H9 (cell line): ENCODE data around the gene PARD3. TPM values are rescaled to one million over a fixed set of nuclear protein-coding genes. Genes with fewer than 3 reads are reported as not detected.

Experiments used
- DNase-seq: peaks from one replicate; pipeline ENCODE4 v3.0.0-alpha.2; 2017
- H2AFZ ChIP-seq: one replicate; pipeline ENCODE4 v1.6.1; 2013; ENCODE audit warnings: mild to moderate bottlenecking, low read length, control low read depth, moderate library complexity
- H2AK5ac ChIP-seq: 2 replicates; pipeline ENCODE4 v1.6.1; 2013; ENCODE audit warnings: low read length, control low read depth, mixed read lengths; ENCODE audit not compliant: insufficient read length
- H2BK120ac ChIP-seq: one replicate; pipeline ENCODE4 v1.6.1; 2013; ENCODE audit warnings: low read depth, mild to moderate bottlenecking, low read length, control low read depth, inconsistent platforms; ENCODE audit not compliant: poor library complexity, severe bottlenecking
- H2BK12ac ChIP-seq: 2 replicates; pipeline ENCODE4 v1.6.1; 2013; ENCODE audit warnings: low read length, control low read depth, mixed read lengths, low read depth; ENCODE audit not compliant: insufficient read length
- H2BK15ac ChIP-seq: 2 replicates; pipeline ENCODE4 v1.6.1; 2013; ENCODE audit warnings: low read depth, low read length, control low read depth
- H2BK20ac ChIP-seq: one replicate; pipeline ENCODE4 v1.6.1; 2013; ENCODE audit warnings: low read depth, mild to moderate bottlenecking, low read length, control low read depth, inconsistent platforms; ENCODE audit not compliant: poor library complexity, severe bottlenecking
- H2BK5ac ChIP-seq: 2 replicates; pipeline ENCODE4 v1.6.1; 2013; ENCODE audit warnings: low read length, control low read depth, mixed read lengths; ENCODE audit not compliant: insufficient read length
- H3K14ac ChIP-seq: 2 replicates; pipeline ENCODE4 v1.6.1; 2013; ENCODE audit warnings: low read length, control low read depth; ENCODE audit not compliant: insufficient read depth
- H3K18ac ChIP-seq: 2 replicates; pipeline ENCODE4 v1.6.1; 2013; ENCODE audit warnings: low read depth, mild to moderate bottlenecking, mixed read lengths, low read length, control low read depth; ENCODE audit not compliant: insufficient read length
- H3K23ac ChIP-seq: 2 replicates; pipeline ENCODE4 v1.6.1; 2013; ENCODE audit warnings: low read length, control low read depth, mixed read lengths, low read depth; ENCODE audit not compliant: insufficient read length
- H3K23me2 ChIP-seq: 2 replicates; pipeline ENCODE4 v1.6.1; 2013; ENCODE audit warnings: low read depth, mild to moderate bottlenecking, mixed read lengths, low read length, control low read depth; ENCODE audit not compliant: insufficient read length, poor library complexity, severe bottlenecking
- H3K27ac ChIP-seq: 2 replicates; pipeline ENCODE4 v1.5.1; 2013; ENCODE audit warnings: low read length, control low read depth, mixed read lengths, low read depth; ENCODE audit not compliant: insufficient read length
- H3K27me3 ChIP-seq: 2 replicates; pipeline ENCODE4 v1.6.1; 2013; ENCODE audit warnings: low read length, control low read depth, inconsistent platforms; ENCODE audit not compliant: insufficient read depth
- H3K4ac ChIP-seq: 2 replicates; pipeline ENCODE4 v1.6.1; 2013; ENCODE audit warnings: low read depth, mild to moderate bottlenecking, control low read depth, inconsistent platforms, low read length, moderate library complexity
- H3K4me1 ChIP-seq: 2 replicates; pipeline ENCODE4 v1.6.1; 2013; ENCODE audit warnings: low read length, control low read depth, inconsistent platforms; ENCODE audit not compliant: insufficient read depth
- H3K4me2 ChIP-seq: 2 replicates; pipeline ENCODE4 v1.6.1; 2013; ENCODE audit warnings: low read length, control low read depth, mixed read lengths; ENCODE audit not compliant: insufficient read length, insufficient read depth
- H3K56ac ChIP-seq: 2 replicates; pipeline ENCODE4 v1.6.1; 2013; ENCODE audit warnings: low read depth, mild to moderate bottlenecking, mixed read lengths, low read length, control low read depth; ENCODE audit not compliant: insufficient read length
- H3K79me1 ChIP-seq: 2 replicates; pipeline ENCODE4 v1.6.1; 2013; ENCODE audit warnings: low read depth, mild to moderate bottlenecking, moderate library complexity, low read length, control low read depth, inconsistent platforms; ENCODE audit not compliant: insufficient read depth, poor library complexity, severe bottlenecking
- H3K79me2 ChIP-seq: 2 replicates; pipeline ENCODE4 v1.6.1; 2013; ENCODE audit warnings: low read length, control low read depth, inconsistent platforms; ENCODE audit not compliant: insufficient read depth
- H3K9ac ChIP-seq: 2 replicates; pipeline ENCODE4 v1.6.1; 2013; ENCODE audit warnings: low read length, control low read depth, mixed read lengths; ENCODE audit not compliant: insufficient read length; ENCODE audit errors: extremely low read depth
- H3K9me3 ChIP-seq: one replicate; pipeline ENCODE4 v1.6.1; 2013; ENCODE audit warnings: low read depth, low read length, inconsistent platforms; ENCODE audit not compliant: control insufficient read depth
- H3T11ph ChIP-seq: one replicate; pipeline ENCODE4 v1.6.1; 2013; ENCODE audit warnings: mild to moderate bottlenecking, low read length, control low read depth, inconsistent platforms
- H4K20me1 ChIP-seq: one replicate; pipeline ENCODE4 v1.6.1; 2013; ENCODE audit not compliant: control insufficient read depth, insufficient read length, insufficient read depth
- H4K5ac ChIP-seq: 2 replicates; pipeline ENCODE4 v1.6.1; 2013; ENCODE audit warnings: low read depth, mild to moderate bottlenecking, mixed read lengths, low read length, control low read depth; ENCODE audit not compliant: insufficient read length
- H4K8ac ChIP-seq: replicated peaks from 2 replicates; pipeline ENCODE4 v1.6.1; 2013; ENCODE audit warnings: low read length, control low read depth, mixed read lengths, low read depth; ENCODE audit not compliant: insufficient read length
- H4K91ac ChIP-seq: 2 replicates; pipeline ENCODE4 v1.6.1; 2013; ENCODE audit warnings: low read depth, mild to moderate bottlenecking, moderate library complexity, mixed read lengths, low read length, control low read depth; ENCODE audit not compliant: insufficient read length
- H3K27ac Mint-ChIP-seq, 3 experiments: 2 replicates in 2 of 3; 3 replicates in 1 of 3; pipeline ENCODE4 v1.8.0; 2020 to 2021; ENCODE audit warnings: mixed read lengths in 3 of 3, mild to moderate bottlenecking in 1 of 3, moderate library complexity in 1 of 3
- H3K27me3 Mint-ChIP-seq: 2 replicates; pipeline ENCODE4 v1.8.0; 2021; ENCODE audit warnings: low read depth, mild to moderate bottlenecking, moderate library complexity, mixed read lengths
- H3K36me3 Mint-ChIP-seq, 3 experiments: 2 replicates in 2 of 3; 3 replicates in 1 of 3; pipeline ENCODE4 v1.8.0; 2020 to 2021; ENCODE audit warnings: low read depth in 3 of 3, mixed read lengths in 3 of 3; ENCODE audit not compliant: insufficient read depth in 1 of 3
- H3K4me1 Mint-ChIP-seq, 2 experiments: 2 replicates each; pipeline ENCODE4 v1.8.0; 2020; ENCODE audit warnings: mixed read lengths in 2 of 2
- H3K4me3 Mint-ChIP-seq, 2 experiments: 2 replicates in 1 of 2; 3 replicates in 1 of 2; pipeline ENCODE4 v1.8.0; 2020 to 2021; ENCODE audit warnings: mild to moderate bottlenecking in 2 of 2, mixed read lengths in 2 of 2, moderate library complexity in 1 of 2
- H3K9me3 Mint-ChIP-seq, 2 experiments: 2 replicates in 1 of 2; 3 replicates in 1 of 2; pipeline ENCODE4 v1.8.0; 2020; ENCODE audit warnings: mild to moderate bottlenecking in 2 of 2, mixed read lengths in 2 of 2, moderate library complexity in 1 of 2
- WGBS: extraction: QIAGEN DNeasy Blood & Tissue Kit; methylation state at CpG from one replicate; pipeline ENCODE4 v1.1.7; 2013; ENCODE audit warnings: missing lambda C conversion rate, low lambda C conversion rate, mixed read lengths; ENCODE audit not compliant: insufficient read length; ENCODE audit errors: extremely low coverage; 5-methylcytosine and 5-hydroxymethylcytosine counted together
- total RNA-seq: library from RNA; stranded (reverse); gene quantifications from 2 replicates; pipeline ENCODE4 v1.2.1, GENCODE V29; 2021
- TF ChIP-seq, protein P1 (sequence below): fragments of 200-600 bp; sonication (generic); conservative IDR thresholded peaks from 3 replicates; pipeline ENCODE4 v1.8.0; 2021; ENCODE audit warnings: antibody characterized with exemption, mild to moderate bottlenecking

The PARD3 gene
- total RNA-seq, 1 experiment from 2014 or later = 44.7 TPM

DNA sequence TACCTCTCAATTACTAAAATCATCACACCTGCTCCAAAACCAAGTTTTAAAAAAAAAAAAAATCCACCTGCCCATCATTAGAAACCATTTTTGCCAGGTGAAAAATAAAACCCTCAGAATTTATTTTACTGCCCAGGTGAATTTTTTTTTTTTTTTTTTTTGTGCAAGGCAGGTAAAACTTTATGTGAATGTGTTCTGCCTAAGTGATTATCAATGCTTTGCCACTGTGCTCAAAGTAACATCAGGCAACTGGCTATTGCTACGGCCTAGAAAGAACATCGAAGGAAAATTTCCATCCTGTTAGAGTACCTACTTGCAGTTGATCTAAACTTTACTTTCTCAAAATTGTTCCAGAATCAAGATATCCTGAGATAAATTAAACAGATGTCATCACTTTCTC, 512.1 kb downstream of the PARD3 start:
- Histone ChIP-seq H3K18ac (no peak overlapping the region), H2AK5ac (no peak overlapping the region), H4K5ac (no peak overlapping the region), H3K56ac (no peak overlapping the region), H2BK12ac (no peak overlapping the region), H3K27ac (no peak overlapping the region), H3K27me3 (no peaks in the 10 kb centered on the region), H4K91ac (no peak overlapping the region), H3K4me2 (no peak overlapping the region), H3K79me2 (no peaks in the 10 kb centered on the region), H3K79me1 (no peaks in the 10 kb centered on the region), H2BK5ac (no peak overlapping the region), H3K23me2 (no peaks in the 10 kb centered on the region), H3K23ac (no peak overlapping the region), H4K8ac (no peak overlapping the region), H2BK15ac (no peak overlapping the region), H2AFZ (no peak overlapping the region), H3K14ac (no peak overlapping the region), H2BK120ac (no peak overlapping the region), H4K20me1 (no peaks in the 10 kb centered on the region), H3K9me3 (no peaks in the 10 kb centered on the region), H3K4me1 (peaks cover 3% of the 10 kb centered on the region; the same call in 1 of the 2 replicates), H3T11ph (no peak overlapping the region), H3K9ac (no peak overlapping the region), H2BK20ac (no peak overlapping the region), H3K4ac (no peak overlapping the region)
- no peaks in the 10 kb centered on the region for H3K9me3 Mint-ChIP-seq
- no peaks in the 10 kb centered on the region for H3K27me3 Mint-ChIP-seq
- peaks cover 0 to 4% (median 0%) of the 10 kb centered on the region in 3 experiments; a peak in 3 of 7 replicates for H3K36me3 Mint-ChIP-seq
- H3K27ac Mint-ChIP-seq = 0 out of 7 replicates have a peak overlapping the region, but pooled peaks of 1 of the 3 experiments have one; percentile 26
- no peak for DNase-seq
- TF ChIP-seq, protein P1, sequence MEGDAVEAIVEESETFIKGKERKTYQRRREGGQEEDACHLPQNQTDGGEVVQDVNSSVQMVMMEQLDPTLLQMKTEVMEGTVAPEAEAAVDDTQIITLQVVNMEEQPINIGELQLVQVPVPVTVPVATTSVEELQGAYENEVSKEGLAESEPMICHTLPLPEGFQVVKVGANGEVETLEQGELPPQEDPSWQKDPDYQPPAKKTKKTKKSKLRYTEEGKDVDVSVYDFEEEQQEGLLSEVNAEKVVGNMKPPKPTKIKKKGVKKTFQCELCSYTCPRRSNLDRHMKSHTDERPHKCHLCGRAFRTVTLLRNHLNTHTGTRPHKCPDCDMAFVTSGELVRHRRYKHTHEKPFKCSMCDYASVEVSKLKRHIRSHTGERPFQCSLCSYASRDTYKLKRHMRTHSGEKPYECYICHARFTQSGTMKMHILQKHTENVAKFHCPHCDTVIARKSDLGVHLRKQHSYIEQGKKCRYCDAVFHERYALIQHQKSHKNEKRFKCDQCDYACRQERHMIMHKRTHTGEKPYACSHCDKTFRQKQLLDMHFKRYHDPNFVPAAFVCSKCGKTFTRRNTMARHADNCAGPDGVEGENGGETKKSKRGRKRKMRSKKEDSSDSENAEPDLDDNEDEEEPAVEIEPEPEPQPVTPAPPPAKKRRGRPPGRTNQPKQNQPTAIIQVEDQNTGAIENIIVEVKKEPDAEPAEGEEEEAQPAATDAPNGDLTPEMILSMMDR = no peak
- peaks cover 7 to 13% of the 10 kb centered on the region in 2 experiments for H3K4me1 Mint-ChIP-seq
- no peak overlapping the region for H3K4me3 Mint-ChIP-seq
- no CpG with 5 or more reads among the region's 2 CpGs for WGBS
